Measurements from ENCODE around the gene NAB2. TPM values are rescaled to one million over a fixed set of nuclear protein-coding genes. Genes with fewer than 3 reads are reported as not detected.

The NAB2 gene
- total RNA-seq, 1 donor from 2014 or later = 22.1 TPM

DNA sequence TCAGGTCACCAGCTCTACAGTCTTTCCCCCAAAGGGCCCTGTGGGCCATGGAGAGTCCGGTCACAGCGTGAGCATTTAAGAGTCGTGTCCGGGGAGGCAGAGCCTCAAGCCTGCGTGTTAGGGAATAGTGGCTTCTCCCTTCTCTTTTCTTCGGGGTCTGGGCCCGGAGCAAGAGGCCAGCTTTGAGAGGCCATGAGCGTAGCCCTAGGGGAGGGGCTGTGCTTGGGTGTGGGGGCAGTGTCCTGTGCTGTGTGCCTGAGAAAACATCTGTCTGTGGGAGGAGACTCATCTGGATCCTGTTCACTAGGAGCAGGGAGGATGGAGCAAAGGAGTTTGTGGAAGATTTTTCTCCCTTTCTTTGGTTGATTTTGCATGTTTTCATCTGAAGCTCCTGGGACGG, 53.2 kb downstream of the NAB2 start:
- TF ChIP-seq, protein P1, sequence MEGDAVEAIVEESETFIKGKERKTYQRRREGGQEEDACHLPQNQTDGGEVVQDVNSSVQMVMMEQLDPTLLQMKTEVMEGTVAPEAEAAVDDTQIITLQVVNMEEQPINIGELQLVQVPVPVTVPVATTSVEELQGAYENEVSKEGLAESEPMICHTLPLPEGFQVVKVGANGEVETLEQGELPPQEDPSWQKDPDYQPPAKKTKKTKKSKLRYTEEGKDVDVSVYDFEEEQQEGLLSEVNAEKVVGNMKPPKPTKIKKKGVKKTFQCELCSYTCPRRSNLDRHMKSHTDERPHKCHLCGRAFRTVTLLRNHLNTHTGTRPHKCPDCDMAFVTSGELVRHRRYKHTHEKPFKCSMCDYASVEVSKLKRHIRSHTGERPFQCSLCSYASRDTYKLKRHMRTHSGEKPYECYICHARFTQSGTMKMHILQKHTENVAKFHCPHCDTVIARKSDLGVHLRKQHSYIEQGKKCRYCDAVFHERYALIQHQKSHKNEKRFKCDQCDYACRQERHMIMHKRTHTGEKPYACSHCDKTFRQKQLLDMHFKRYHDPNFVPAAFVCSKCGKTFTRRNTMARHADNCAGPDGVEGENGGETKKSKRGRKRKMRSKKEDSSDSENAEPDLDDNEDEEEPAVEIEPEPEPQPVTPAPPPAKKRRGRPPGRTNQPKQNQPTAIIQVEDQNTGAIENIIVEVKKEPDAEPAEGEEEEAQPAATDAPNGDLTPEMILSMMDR (IDR thresholded peaks at IDR 0.05) = no peak
- CTCF ChIA-PET = no interaction called here
- no peak overlapping the region for H3K4me3 Mint-ChIP-seq
- ATAC-seq (ENCODE audit: low read depth) (no peak), DNase-seq (no peak)
- intact Hi-C loops (cut with micrococcal nuclease) = no loop called here
- no peaks in the 10 kb centered on the region for H3K36me3 Mint-ChIP-seq (ENCODE audit: low read depth)
- H3K27me3 Mint-ChIP-seq = no peaks in the 10 kb centered on the region
- H3K4me1 Mint-ChIP-seq = no peaks in the 10 kb centered on the region
- H3K27ac Mint-ChIP-seq = no peak overlapping the region
- POLR2A ChIA-PET = no interaction called here
- H3K9me3 Mint-ChIP-seq = no peaks in the 10 kb centered on the region

DNA sequence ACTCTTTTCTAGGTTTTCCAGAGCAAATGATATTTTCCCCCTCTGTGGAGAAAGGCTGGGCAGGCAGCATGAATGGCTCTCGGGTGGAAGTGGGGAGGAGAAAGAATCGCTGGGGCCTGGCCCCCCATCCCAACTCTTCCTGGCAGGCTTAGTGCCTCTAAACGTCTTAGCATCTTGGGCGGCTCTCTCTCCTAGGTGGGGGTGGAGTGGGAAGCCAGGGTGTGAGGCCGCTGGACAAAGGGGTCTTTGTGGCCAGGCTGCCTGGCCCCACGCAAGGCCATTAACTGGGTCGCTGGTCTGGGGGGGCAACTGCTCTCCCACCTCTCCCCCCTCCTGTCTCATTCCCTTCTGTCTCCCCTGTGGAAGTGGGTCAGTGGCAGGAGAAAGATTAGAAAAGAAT, 53.8 kb downstream of the NAB2 start:
- ChIA-PET CTCF (no interaction called here), POLR2A (interaction anchor here (0.6 kb wide), 1 partner anchor 878 kb away, joined by 8 read pairs; no protein-coding TSS in a partner anchor)
- Mint-ChIP-seq H3K9me3 (no peaks in the 10 kb centered on the region), H3K27me3 (no peaks in the 10 kb centered on the region), H3K4me1 (no peaks in the 10 kb centered on the region), H3K27ac (no peak overlapping the region), H3K4me3 (no peak overlapping the region), H3K36me3 (ENCODE audit: low read depth) (no peaks in the 10 kb centered on the region)
- intact Hi-C loops (cut with micrococcal nuclease) = no loop called here
- TF ChIP-seq, protein P1 (IDR thresholded peaks at IDR 0.05) = no peak
- ATAC-seq (ENCODE audit: low read depth) = no peak
- DNase-seq = no peak

DNA sequence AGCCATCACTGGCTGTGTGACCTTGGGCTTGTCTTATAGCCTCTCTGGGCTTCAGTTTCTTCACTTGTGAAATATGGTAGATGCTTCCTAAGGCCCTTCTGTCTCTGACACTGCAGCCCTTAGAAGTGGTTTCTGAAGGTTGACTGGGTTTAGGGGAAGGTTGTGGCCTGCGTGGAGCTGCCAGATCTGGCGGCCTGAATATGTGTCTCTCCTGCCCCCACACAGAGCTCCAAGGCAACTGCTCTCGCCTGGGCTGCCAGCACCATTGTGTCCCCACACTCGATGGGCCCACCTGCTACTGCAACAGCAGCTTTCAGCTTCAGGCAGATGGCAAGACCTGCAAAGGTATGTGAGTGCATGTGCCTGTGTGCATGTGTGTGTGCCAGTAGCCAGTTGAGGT, 54.5 kb downstream of the NAB2 start:
- intact Hi-C loops (cut with micrococcal nuclease) = no loop called here
- Mint-ChIP-seq H3K4me3 (no peak overlapping the region), H3K4me1 (no peaks in the 10 kb centered on the region), H3K9me3 (no peaks in the 10 kb centered on the region), H3K36me3 (ENCODE audit: low read depth) (no peaks in the 10 kb centered on the region), H3K27me3 (no peaks in the 10 kb centered on the region), H3K27ac (no peak overlapping the region)
- ATAC-seq (ENCODE audit: low read depth) = no peak
- no peak for DNase-seq
- ChIA-PET CTCF (no interaction called here), POLR2A (no interaction called here)
- TF ChIP-seq, protein P1 (IDR thresholded peaks at IDR 0.05) = no peak

Other genes starting within 250 kb of the NAB2 start
- not detected in 2 replicates for gene SDR9C7, start 154.7 kb upstream of the NAB2 start, total RNA-seq
- 0.47 and 0.76 TPM in 2 replicates for gene RDH16, start 131.5 kb upstream of the NAB2 start, total RNA-seq
- 12.6 and 13.3 TPM in 2 replicates for gene ZBTB39, start 82.6 kb upstream of the NAB2 start, total RNA-seq
- gene TAC3, start 72.6 kb upstream of the NAB2 start, total RNA-seq = not detected in 2 replicates
- gene MYO1A, start 39.0 kb upstream of the NAB2 start, total RNA-seq = 0.39 and 0.71 TPM in 2 replicates
- 23.0 and 27.6 TPM in 2 replicates for gene NEMP1, start 10.3 kb upstream of the NAB2 start, total RNA-seq
- gene STAT6, start 22.2 kb downstream of the NAB2 start, total RNA-seq = 635 and 745 TPM in 2 replicates
- gene LRP1, start 39.4 kb downstream of the NAB2 start, total RNA-seq = 0.56 and 0.95 TPM in 2 replicates
- gene LRP1-AS, start 58.5 kb downstream of the NAB2 start, total RNA-seq = not detected in 2 replicates
- gene NXPH4, start 127.7 kb downstream of the NAB2 start, total RNA-seq = 3.4 and 3.5 TPM in 2 replicates
- gene SHMT2, start 140.6 kb downstream of the NAB2 start, total RNA-seq = 268 and 270 TPM in 2 replicates
- gene STAC3, start 162.1 kb downstream of the NAB2 start, total RNA-seq = 4.6 and 5.5 TPM in 2 replicates

All from activated B cell treated with CpG ODN at 0.5 μM for 24 hours (primary cell).